Omental fat pad (tissue), 4 donors: ENCODE measurements around the gene PTPRK. TPM values are rescaled to one million over a fixed set of nuclear protein-coding genes. Genes with fewer than 3 reads are reported as not detected.

Experiments
- ATAC-seq: fragments of 150-250 bp; one replicate; pipeline ENCODE4 v1.9.1; 2016; ENCODE audit warnings: mild to moderate bottlenecking, moderate library complexity; ENCODE audit not compliant: low FRiP score
- DNase-seq: peaks from one replicate; pipeline ENCODE4 v3.0.0-alpha.2; 2019; ENCODE audit warnings: low spot score
- CTCF ChIP-seq, 3 donors: fragments of 450-650 bp; IDR thresholded peaks; one replicate each; pipeline ENCODE4 v1.5.1; 2016 to 2017; ENCODE audit warnings: antibody characterized with exemption in 3 of 3, mild to moderate bottlenecking in 3 of 3, moderate library complexity in 2 of 3
- total RNA-seq, 4 donors: library from RNA; depleted of rRNA; stranded (reverse); fragments of >200 nt; gene quantifications; one replicate each; pipeline ENCODE4 v1.1.0, GENCODE V29; 2016

PTPRK gene
- total RNA-seq, 4 donors from 2014 or later, result 16.2 to 32.6 (median 20.9) TPM

DNA sequence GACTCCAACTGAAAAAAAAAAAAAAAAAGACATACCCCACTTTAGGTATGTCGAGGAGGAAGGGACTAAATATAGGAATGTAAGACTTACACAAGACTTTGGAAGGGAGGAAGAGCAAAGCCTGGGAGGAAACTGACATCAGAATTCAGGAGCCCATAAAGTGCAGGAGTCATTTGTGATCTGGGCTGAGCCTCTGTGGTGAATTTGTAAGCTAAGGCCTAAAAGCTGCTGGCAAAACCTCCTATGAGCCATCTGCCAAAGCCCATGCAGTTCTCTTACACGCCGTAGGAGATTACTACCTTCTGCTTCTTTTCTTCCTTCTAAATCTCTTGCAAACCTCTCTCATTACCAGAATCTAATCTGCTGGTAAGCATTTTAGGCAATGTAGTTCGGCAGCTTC lies 567.6 kb downstream of the PTPRK start:
- DNase-seq, result no peak
- TF ChIP-seq CTCF (IDR thresholded peaks at IDR 0.05), result no peak
- ATAC-seq, result no peak

DNA sequence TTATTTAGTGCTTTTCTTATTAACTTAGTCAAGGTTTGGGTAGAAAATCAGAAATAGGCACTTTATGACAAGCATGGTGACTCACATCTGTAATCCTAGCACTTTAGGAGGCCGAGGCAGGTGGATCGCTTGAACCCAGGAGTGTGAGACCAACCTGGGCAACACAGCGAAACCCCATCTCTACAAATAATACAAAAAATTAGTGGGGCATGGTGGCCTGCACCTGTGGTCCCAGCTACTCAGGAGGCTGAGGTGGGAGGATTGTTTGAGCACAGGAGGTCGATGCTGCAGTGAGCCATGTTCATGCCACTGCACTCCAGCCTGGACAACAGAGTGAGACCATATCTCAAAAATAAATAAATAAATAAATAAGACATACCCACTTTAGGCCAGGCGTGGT lies 568.2 kb downstream of the PTPRK start:
- DNase-seq, result no peak
- TF ChIP-seq CTCF (IDR thresholded peaks at IDR 0.05), result no peak
- no peak for ATAC-seq

- DNase-seq (no peak), ATAC-seq (no peak)
- no peak for TF ChIP-seq CTCF (IDR thresholded peaks at IDR 0.05)
Measured at GRCh38 chr6:127951172-127951917, 569.1 kb downstream of the PTPRK start.

GRCh38 chr6:127950566-127951145 lies 569.7 kb downstream of the PTPRK start:
- TF ChIP-seq CTCF (IDR thresholded peaks at IDR 0.05), result no peak
- ATAC-seq, result no peak
- no peak for DNase-seq

DNA sequence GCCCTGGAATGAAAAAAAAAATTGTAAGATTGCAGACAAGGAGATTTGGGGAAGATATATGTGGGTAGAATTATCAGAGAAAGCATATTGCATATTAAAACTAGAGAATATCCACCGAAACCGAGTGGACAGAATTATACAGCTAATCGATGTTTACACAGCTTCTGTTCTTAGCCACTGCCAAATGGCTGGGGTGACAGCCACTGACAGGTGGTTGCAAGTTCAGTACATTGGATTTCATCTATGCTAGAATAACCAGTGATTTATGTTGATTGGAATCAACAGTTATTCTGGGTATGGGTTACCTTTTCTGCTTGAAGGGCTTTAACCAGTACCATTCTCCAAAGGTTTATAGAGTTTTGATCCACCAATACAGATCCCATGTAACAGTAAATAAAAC lies 571.1 kb downstream of the PTPRK start:
- no peak for ATAC-seq
- TF ChIP-seq CTCF (IDR thresholded peaks at IDR 0.05), result no peak
- no peak for DNase-seq

DNA sequence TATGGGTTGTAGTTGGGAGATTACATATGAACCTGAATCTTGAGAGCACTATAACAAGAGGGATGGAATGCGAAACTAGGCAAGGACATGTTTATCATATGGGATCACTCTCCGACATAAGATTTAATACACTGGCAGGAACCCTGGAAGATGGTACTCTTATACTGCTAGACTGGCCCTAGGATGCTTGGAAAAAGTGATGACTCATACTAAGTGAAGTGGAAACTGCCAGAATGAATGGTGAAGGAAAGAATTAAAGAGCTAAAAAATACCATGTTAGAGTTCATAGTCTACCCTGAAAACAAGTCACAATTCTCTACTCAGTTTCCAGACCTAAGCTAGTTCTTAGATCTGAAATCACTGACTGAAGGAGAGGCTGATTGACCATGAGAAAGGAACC lies 574.0 kb downstream of the PTPRK start:
- no peak for DNase-seq
- no peak for TF ChIP-seq CTCF (IDR thresholded peaks at IDR 0.05)
- no peak for ATAC-seq
